GM18507 (cell line): ENCODE results near the gene ATG16L2.
A peak's percentile ranks its signal among the peaks of the same experiment; 100 is the strongest.
"Not testable (repeated sequence)": the region's sequence is repeated elsewhere in the genome, so short reads cannot be mapped to it uniquely, and the experiment has no call there.

Experiments
- DNase-seq: peaks from one replicate; pipeline ENCODE4 v3.0.0; 2011; ENCODE audit warnings: low read depth; ENCODE audit not compliant: insufficient read length; ENCODE audit errors: extremely low spot score
- FAIRE-seq: peaks from 2 replicates; lab custom pipeline; 2011; peaks lifted over from hg19 to GRCh38; lab: Jason Lieb, UNC

ATG16L2 gene

DNA sequence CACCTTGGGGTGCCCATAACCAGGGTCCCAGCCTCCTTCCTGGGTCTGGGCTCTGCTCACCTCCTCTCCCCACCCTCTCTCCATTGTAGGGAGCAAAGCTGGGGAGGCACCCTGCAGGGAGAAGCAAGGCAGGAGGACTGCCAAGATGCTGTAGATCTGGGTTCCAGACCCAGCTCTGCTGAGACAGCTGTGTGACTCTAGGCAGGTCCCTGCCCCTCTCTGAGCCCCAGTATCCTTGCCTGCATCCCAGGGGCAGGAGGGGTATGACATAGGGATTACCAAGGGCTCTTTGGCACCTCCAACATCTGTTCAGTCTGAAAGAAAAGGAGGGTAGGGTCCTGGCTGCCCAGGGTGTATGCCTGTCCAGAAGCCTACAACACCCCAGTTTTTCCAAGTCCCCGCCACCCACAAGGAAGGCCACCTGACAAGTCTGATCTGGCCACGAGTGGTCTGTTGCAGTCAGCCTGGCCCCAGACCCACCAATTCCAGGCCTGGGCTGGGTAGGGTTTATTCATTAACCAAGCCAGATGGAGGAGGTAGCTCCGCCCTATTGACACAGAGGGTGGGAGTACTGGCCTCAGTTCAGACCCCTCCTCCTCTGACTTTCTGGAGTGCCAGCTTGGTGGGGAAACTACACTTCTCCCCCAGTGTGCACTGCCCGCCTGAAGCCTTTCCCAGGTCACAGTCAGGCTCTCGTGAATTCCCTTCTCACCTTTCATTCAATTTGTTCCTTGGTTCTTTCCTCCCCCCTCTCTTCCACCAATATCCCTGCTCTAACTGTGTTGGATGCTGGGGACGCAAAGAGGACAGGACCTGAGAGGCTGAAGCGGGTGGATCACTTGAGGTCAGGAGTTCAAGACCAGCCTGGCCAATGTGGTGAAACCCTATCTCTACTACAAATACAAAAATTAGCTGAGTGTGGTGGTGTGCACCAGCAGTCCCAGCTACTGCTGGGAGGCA, 35.4 kb upstream of the ATG16L2 start:
- FAIRE-seq = no peak
- no peak for DNase-seq

DNA sequence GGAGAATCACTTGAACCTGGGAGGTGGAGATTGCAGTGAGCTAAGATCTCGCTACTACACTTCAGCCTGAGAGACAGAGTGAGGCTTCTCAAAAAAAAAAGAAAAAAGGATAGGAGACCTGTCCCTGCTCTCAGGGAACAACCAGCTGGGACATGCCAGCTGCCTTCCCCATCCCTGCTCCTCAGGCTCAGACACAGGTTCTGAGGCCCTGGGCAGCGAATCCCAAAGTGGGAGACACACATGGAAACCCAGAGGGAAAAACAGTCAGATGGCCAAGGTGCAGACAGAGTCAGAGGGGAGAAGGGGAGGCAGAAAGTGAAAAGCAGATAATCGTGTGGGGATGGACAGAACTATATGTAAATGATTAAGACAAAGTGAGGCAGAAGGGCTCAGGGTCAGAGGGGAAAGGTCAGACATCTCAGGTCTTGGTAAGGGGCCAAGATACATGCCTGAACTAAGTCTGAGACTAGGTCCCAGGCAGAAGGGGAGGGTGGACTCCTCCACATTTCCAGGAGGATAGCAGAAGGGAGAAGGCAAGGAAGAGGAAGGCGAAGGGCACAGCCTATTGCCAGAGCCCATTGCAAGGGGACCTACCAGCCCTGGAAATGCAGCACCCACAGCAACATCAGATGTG, 34.6 kb upstream of the ATG16L2 start:
- FAIRE-seq = no peak

DNA sequence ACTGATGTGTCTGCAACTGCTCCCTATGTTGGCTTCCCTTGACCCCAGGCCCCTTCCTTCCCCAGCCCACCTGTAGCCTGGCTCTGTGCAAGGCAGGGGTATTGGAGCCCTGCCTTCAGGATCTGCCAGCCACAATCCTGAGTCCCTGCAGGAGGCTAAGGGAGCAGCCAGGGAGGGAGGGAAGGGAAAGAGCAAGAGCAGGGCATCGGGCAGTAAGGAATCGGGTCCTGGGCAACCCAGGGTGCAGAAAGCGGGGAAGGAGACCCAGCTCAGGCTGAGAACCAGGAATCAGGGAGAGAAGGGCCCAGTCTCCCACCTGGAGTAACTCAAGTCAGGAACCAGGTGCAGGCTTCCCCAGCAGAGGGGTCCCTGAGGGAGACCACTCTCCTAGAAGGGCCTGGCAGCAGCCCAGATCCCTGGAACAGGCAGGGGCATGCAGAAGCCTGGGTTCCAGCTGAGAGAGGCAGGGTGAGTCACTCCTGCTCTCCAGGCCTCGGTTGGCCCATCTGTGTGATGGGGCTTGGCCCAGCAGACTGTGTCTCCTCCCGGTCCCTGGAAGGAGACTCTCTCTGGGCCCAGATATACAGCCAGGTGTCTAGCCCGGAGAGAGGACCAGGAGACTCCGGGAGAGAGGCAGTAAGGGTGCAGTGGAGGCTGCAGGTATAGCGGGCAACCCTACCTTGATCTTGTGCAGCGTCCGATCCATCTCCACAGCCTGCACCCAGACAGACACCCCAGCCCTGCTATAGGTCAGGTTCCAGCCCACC, 33.7 kb upstream of the ATG16L2 start:
- FAIRE-seq (no peak), DNase-seq (no peak)

More for the DNA sequence above, 34.6 kb upstream of the ATG16L2 start:
- no peak for DNase-seq

DNA sequence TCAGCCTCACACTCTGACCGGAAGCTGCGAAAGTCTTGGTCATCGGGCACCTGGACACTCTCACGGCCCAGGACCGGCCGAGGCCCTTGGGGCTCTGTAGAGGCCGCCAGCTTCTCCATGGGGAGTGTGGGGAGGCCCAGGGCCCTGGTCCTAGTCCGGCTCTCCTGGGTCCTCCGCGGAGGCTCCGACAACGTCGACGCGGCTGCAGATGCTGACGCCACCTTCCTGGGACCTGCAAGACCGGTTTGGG, 33.2 kb upstream of the ATG16L2 start:
- no peak for FAIRE-seq
- DNase-seq = no peak

DNA sequence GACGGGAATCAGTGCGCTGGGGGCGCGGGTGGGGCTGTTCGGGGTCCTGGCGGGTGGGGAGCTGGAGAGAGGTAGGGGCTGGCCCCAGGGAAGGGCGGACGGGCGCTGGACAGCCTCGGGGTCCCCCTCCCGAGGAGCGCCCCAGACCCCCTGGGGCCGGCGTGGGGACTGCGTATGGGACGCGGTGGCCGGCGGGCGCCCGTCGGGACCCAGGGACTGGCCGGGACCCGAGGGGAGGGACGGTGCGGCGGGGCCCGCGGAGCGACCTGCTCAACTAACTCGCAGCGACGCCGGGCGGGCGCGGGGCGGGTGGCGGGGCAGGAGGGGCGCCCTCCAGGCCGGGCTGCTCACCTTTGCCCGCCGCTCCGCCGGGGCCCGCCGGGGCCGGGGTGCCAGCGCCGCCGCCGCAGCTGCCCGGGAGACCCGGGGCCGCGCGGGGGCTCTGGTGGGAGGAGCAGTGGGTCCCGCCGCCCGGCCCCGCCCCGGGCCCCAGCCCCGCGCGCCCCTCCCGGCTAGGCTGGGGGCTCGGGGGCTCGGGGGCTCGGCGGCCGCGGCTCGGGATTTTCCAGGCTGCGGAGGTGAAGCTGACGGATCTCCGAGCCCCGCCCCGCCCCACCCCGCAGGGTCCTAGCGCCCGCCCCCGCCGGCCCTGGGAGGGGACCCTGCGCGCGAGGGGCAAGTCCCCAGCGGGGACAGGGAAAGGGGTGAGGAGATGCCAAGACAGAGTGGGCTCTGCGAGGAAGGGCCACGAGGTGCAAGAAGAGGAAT, 32.7 kb upstream of the ATG16L2 start:
- FAIRE-seq (no peak), DNase-seq (peak; percentile 62)

DNA sequence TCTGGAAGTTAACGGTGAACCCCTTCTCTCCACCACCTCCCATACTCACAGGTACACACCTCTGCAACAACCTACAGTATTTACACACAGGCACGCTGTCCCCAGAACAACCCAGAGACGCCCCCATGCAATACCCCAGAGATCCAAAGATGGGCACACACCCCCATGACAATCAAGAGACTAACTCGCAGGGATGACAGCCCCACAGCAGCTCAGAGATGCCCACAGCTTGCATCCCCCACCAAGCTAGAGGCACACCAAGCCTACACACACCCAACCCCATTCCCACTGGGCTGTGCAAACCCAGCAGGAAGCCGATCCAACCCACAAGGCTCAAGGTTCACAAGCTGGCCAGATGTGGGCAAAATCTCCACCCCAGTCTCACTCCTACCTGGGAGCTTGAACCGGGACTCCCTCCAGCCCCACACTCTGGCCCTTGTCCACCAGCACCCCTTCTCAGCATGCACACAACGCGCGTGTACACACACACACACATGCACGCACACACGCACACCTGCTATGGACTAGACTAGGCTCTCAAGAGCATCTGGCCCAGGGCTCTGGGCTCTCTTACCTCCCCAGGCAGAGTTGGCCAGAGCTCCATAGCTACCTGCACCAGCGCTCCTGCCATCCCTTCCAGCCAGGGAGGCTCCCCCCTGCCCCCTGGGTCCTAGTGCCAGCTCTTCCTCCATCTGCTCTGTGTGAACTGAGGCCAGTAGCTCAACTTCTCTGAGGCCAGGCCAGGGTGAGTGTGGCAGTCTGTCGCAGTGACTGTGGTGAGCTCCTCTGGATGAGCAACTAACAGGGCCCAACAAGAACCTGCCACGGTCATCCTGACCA, 31.9 kb upstream of the ATG16L2 start:
- peak; percentile 31 for FAIRE-seq
- no peak for DNase-seq

DNA sequence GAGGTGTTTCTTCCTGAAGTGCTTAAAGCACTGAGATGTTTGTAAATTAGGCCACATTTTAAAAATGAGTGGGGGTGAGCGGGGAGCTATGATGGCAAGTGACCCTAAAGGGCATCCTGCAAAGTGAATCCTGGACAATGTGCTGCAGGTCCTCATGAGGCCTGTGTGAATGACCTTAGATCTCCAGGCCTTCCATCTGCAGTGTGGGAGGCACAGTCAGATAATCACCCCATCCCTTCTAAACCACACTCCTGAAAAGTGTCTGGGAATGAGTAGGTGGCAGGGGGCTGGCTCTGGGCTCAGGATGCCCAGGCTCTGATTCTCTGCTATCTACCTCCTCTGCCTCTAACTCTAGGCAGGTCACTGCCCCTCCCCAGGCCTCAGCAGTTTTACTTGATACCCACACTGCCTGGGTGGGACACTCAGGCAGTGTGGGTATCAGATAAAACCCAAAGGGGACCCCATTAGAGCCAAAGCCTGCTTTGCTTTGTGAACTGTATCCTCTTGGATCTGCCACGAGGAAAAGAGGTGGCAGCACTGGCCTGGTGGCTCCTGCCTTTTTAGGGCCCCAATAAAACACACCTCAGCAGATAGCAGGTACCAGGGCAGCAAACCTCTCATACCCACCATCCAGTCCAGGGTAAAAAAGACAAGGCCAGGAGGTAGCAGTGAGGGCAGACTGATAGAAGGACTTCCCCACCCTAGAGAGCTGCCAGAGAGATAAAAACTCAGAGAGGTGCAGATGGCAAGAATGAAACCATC, 30.9 kb upstream of the ATG16L2 start:
- DNase-seq (no peak), FAIRE-seq (no peak)

DNA sequence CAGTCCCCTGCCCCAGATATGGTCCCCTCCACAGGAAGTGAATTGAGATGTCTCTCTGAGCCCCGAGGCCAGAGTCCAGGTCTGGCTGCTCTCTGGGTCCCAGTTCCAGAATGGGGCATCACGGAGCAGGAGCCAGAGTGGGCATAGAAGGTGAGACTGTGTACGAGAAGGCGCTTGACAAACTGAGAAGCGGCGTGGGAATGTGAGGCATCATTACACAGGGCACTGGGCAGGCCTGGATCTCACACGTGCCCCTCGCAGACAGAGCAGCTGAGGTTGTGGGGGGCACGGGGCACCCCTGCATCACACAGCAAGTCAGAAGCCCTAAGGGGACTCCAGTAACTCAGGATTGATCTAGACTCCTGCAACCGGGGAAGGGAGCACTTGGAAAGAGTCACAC, 29.5 kb upstream of the ATG16L2 start:
- no peak for FAIRE-seq
- no peak for DNase-seq

DNA sequence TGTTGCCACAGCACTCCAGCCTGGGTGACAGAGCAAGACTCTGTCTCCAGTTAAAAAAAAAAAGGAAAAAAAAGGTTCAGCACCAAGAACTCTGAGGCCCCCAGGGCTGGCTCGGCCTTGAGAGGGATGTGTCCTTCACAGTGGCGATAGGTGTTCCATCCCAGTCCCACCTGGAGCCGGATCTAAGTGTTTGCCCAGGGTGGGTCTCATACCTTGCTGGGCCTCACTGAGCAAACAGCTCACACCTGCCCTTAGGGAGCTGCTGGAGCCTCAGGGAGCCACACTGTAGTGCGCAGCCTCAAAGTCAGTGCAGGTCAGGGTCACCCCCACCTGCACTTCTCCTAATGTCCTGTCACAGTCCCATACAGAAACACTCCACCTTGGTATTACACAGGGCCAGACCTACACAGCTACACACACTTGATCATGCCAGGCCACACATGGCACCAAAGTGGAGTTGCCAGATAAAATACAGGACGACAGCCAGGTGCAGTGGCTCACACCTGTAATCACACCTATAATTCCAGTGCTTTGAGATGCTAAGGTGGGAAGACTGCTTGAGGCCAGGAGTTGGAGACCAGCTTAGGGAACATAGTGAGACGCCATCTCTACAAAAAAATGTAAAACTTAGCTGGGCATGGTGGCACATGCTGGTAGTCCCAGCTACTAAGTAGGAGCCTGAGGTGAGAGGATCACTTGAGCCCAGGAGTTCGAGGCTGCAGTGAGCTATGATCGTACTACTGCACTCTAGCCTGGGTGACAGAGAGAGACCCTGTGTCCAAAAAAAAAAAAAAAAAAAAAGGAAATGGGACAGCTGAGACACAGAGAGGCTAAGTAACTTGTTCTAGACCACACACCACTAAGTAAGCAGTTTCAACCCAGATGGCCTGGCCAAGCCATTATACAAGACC, 27.7 kb upstream of the ATG16L2 start:
- no peak for FAIRE-seq
- no peak for DNase-seq

DNA sequence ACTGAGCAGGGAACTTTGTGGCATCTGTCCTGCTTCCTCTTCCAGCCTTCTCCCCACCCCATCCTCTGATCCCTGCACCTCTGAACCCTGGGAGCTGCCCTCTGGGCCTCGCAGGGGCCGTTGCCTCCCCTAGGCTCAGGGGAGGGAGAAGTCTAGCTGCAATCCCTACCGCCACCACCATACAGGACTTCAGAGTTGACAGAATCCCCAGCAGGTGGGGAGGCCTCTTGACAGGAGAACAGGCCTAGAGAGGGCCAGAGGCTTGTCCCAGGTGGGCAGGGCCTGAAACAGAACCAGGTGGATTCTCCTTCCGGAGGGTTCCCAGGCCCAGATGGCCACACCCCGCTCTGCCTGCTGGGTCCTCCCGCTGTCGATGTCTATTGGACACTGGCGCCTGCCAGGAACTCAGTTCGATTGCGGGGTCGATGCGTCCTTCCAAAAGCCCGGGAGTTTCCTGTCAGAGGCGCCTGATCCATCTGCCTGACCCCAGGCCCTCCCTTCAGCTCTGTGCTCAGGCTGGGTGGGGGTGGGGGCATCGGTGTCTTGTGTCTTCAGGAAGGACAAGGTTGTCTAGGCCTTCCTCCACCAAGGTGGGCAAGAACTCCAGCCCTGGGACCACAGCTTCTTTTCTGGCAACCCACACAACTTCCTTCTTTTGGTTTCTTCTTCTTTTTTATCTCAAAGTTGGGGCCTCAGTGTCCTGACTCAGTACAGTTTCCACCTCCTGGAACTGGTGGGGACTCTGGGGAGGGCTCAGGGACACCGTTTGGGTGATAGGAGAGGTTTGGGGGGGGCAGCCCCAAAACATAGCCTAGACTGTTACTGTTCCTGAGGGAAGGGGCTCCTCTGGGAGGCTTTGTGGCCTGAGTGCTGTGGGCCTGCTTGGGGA, 26.8 kb upstream of the ATG16L2 start:
- no peak for FAIRE-seq
- DNase-seq = no peak

DNA sequence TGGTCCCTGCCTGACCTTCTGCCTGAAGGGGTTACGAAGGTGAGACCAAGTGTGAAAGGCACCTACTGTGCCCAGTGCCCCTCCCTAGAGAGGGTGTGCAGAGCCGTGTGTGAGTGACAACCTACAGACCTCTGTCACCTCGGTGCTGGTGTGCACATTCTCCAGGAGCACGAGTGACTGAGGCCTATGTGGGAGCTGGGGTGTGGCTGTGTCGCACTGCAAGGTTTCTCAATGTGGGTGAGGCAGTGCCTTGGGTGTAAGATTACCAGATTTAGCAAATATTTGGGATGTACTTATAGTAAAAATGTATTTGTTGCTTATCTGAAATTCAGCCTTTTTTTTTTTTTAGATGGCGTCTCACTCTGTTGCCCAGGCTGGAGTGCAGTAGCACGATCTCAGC, 26.0 kb upstream of the ATG16L2 start:
- DNase-seq (no peak), FAIRE-seq (no peak)

DNA sequence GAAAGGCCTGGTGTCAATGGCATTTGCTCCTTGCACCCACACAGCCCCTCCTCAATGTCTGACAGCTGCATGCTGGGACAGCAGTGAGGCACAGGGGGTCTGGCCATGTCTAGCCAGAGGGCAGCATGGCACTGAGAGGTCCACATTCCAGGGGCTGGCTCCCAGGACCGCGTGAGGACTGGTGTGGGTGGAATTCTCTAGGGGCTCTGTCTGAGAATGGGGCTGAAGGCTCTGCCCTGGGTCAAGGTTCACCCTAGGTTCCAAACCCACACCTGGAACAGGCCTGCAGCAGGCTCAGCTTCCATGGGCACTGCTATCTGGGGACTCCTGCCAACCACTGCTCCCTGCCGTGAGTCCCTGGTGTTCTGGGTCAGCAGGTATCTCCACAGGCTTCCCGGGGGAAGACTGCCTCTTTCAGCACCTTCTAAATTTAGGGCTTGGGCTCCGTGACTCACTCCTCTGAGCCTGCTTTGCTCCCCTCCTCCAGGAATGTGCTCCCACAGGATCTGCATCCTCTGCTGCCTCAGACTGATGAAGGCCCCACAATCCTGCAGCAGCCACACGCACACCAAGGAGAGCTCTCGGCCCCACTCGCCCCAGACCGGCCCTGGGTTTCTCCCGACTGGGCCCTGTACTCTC, 24.6 kb upstream of the ATG16L2 start:
- FAIRE-seq (no peak), DNase-seq (no peak)

DNA sequence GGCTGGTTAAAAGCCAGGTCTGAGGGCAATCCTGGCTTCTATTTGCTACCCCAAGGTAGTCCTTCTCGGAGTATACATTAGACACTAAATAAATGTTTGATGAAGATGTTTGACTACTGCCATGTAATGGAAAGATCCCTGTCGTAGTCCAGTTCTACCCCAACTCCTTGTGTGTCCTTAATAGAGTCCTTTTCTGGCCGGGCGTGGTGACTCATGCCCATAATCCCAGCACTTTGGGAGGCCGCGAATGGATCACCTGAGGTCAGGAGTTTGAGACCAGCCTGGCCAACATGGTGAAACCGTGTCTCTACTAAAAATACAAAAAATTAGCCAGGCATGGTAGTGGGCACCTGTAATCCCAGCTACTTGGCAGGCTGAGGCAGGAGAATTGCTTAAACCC, 23.0 kb upstream of the ATG16L2 start:
- not testable (repeated sequence) for DNase-seq, FAIRE-seq

DNA sequence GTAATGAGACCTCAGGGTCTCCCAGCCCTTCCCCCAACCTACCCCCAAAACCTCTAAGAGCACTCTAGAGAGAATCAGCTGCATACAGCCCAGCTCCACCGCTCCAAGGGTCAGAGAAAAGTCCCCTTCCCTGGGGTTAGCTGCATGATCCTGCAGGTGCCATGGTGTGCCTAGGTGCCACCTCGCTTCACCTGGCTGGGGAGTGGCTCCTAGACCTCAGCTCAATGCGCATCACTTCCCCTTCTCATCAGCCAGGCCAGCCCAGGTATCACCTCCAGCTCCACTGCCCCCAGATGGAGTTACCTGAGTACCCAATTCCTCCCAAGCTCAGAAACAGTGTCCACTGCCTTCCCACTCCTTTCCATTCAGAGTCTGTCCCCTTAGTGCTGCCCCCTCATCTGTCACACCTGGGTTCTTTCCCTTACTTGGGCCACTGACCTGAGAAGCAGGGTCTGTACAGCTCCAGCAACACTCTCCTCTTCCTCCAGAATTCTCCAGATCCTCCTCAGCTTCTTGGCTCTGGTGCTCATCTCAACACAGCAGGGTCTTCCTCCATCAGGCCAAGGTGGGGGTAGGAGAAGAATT, 21.7 kb upstream of the ATG16L2 start:
- DNase-seq = no peak
- no peak for FAIRE-seq

DNA sequence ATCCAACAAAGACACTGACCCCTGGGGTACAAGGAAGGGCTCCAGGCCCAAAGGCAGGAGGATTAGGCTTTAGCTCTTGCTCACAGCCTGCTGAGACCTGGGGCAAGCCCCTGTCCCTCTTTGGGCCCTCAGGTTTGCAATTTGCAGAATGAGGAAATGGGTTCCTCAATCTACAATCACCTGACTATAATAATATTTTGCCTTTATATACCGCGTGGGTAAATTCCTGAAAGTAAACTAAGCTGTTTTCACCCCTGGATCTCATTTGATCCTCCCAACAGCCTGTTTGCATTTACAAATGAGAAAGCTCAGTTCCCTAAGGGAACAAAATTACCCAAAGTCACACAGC, 21.2 kb upstream of the ATG16L2 start:
- DNase-seq = no peak
- no peak for FAIRE-seq
